Activated CD8-positive, alpha-beta T cell treated with anti-CD3 and anti-CD28 coated beads for 36 hours (primary cell): Measurements from ENCODE around the gene CMSS1. TPM values are rescaled to one million over a fixed set of nuclear protein-coding genes. Genes with fewer than 3 reads are reported as not detected.

Experiments used
- ATAC-seq: fragments of 200-7000 bp; cut with Tn5 transposase; one replicate; pipeline ENCODE4 v1.10.0; 2021; ENCODE audit warnings: mild to moderate bottlenecking, moderate library complexity
- CTCF ChIA-PET: fragments of 350-600 bp; sonication (Branson Sonifier 250); formaldehyde crosslinking; loops from one replicate; lab custom pipeline; 2021; ENCODE audit warnings: antibody characterized with exemption; lab: Charles Lee
- POLR2A ChIA-PET: fragments of 350-600 bp; sonication (Branson Sonifier 250); formaldehyde crosslinking; loops from one replicate; lab custom pipeline; 2021; ENCODE audit warnings: antibody characterized with exemption; lab: Charles Lee
- DNase-seq: peaks from one replicate; pipeline ENCODE4 v3.0.0-alpha.2; 2020
- H3K27ac Mint-ChIP-seq: one replicate; pipeline ENCODE4 v1.8.0; 2021; ENCODE audit warnings: mild to moderate bottlenecking, mixed read lengths
- H3K27me3 Mint-ChIP-seq: one replicate; pipeline ENCODE4 v1.8.0; 2021; ENCODE audit warnings: mixed read lengths
- H3K36me3 Mint-ChIP-seq: one replicate; pipeline ENCODE4 v1.8.0; 2021; ENCODE audit warnings: low read depth, mixed read lengths
- H3K4me1 Mint-ChIP-seq: one replicate; pipeline ENCODE4 v1.8.0; 2021; ENCODE audit warnings: low read depth, mixed read lengths
- H3K4me3 Mint-ChIP-seq: one replicate; pipeline ENCODE4 v1.8.0; 2021; ENCODE audit warnings: mild to moderate bottlenecking, moderate library complexity, mixed read lengths
- H3K9me3 Mint-ChIP-seq: one replicate; pipeline ENCODE4 v1.8.0; 2021; ENCODE audit warnings: mixed read lengths
- CTCF ChIP-seq: fragments of 200-600 bp; IDR thresholded peaks from one replicate; pipeline ENCODE4 v1.8.0; 2022; ENCODE audit warnings: antibody characterized with exemption, mild to moderate bottlenecking
- intact Hi-C: fragments of 100-400 bp; cut with micrococcal nuclease; formaldehyde crosslinking; loops from one replicate; pipeline ENCODE4 v1.10.0; 2022
- total RNA-seq, 2 experiments: library from RNA; stranded (reverse); gene quantifications; one replicate each; pipeline ENCODE4 v1.2.3, GENCODE V29; 2021

CMSS1 gene
- total RNA-seq, 2 experiments from 2014 or later, result 93.9 to 110 TPM

- peaks cover 19% of the 10 kb centered on the region for H3K36me3 Mint-ChIP-seq
- no peaks in the 10 kb centered on the region for H3K27me3 Mint-ChIP-seq
- no peak overlapping the region for H3K27ac Mint-ChIP-seq
- POLR2A ChIA-PET, result no interaction called here
- intact Hi-C loops, result no loop called here
- peaks cover 1% of the 10 kb centered on the region for H3K9me3 Mint-ChIP-seq
- H3K4me3 Mint-ChIP-seq, result no peak overlapping the region
- CTCF ChIA-PET, result interaction anchor here (1.0 to 1.8 kb wide), 2 partner anchors 11 to 13 kb away, joined by 3 to 5 read pairs; no protein-coding TSS in a partner anchor
- DNase-seq (no peak), ATAC-seq (no peak)
- TF ChIP-seq CTCF, result no peak
- peaks cover 20% of the 10 kb centered on the region for H3K4me1 Mint-ChIP-seq
These were observed 154.1 kb downstream of the CMSS1 start for GRCh38 chr3:99971761-99972160.

GRCh38 chr3:99972380-99973104, 154.9 kb downstream of the CMSS1 start:
- Mint-ChIP-seq H3K36me3 (peaks cover 18% of the 10 kb centered on the region), H3K9me3 (peaks cover 4% of the 10 kb centered on the region), H3K4me1 (peaks cover 18% of the 10 kb centered on the region), H3K27me3 (no peaks in the 10 kb centered on the region), H3K4me3 (no peak overlapping the region), H3K27ac (no peak overlapping the region)
- intact Hi-C loops, result no loop called here
- DNase-seq (no peak), ATAC-seq (no peak)
- TF ChIP-seq CTCF, result no peak
- ChIA-PET POLR2A (no interaction called here), CTCF (interaction anchor here (1.0 to 1.8 kb wide), 2 partner anchors 10 to 13 kb away, joined by 3 to 5 read pairs; no protein-coding TSS in a partner anchor)

GRCh38 chr3:99974989-99975388, 157.3 kb downstream of the CMSS1 start:
- intact Hi-C loops, result no loop called here
- POLR2A ChIA-PET, result no interaction called here
- peaks cover 5% of the 10 kb centered on the region for H3K4me1 Mint-ChIP-seq
- TF ChIP-seq CTCF, result no peak
- CTCF ChIA-PET, result no interaction called here
- H3K9me3 Mint-ChIP-seq, result peaks cover 4% of the 10 kb centered on the region
- H3K27ac Mint-ChIP-seq, result no peak overlapping the region
- no peaks in the 10 kb centered on the region for H3K27me3 Mint-ChIP-seq
- peaks cover 15% of the 10 kb centered on the region for H3K36me3 Mint-ChIP-seq
- no peak overlapping the region for H3K4me3 Mint-ChIP-seq
- no peak for DNase-seq
- ATAC-seq, result no peak

- DNase-seq (no peak), ATAC-seq (no peak)
- no peaks in the 10 kb centered on the region for H3K27me3 Mint-ChIP-seq
- no peak for TF ChIP-seq CTCF
- peaks cover 15% of the 10 kb centered on the region for H3K36me3 Mint-ChIP-seq
- no peaks in the 10 kb centered on the region for H3K4me1 Mint-ChIP-seq
- peaks cover 4% of the 10 kb centered on the region for H3K9me3 Mint-ChIP-seq
- POLR2A ChIA-PET, result no interaction called here
- H3K27ac Mint-ChIP-seq, result no peak overlapping the region
- intact Hi-C loops, result no loop called here
- CTCF ChIA-PET, result no interaction called here
- H3K4me3 Mint-ChIP-seq, result no peak overlapping the region
These were observed 158.9 kb downstream of the CMSS1 start for GRCh38 chr3:99976584-99976983.

- no peak for DNase-seq
- Mint-ChIP-seq H3K27me3 (no peaks in the 10 kb centered on the region), H3K36me3 (peaks cover 15% of the 10 kb centered on the region), H3K9me3 (peaks cover 4% of the 10 kb centered on the region), H3K4me1 (no peaks in the 10 kb centered on the region), H3K27ac (no peak overlapping the region), H3K4me3 (no peak overlapping the region)
- ATAC-seq, result no peak
- intact Hi-C loops, result no loop called here
- no peak for TF ChIP-seq CTCF
- CTCF ChIA-PET, result no interaction called here
- POLR2A ChIA-PET, result no interaction called here
These were observed 160.6 kb downstream of the CMSS1 start for GRCh38 chr3:99978221-99978620.
